Common myeloid progenitor, CD34-positive (primary cell): ENCODE measurements around the gene SLC30A2.

Experiments
- CTCF ChIA-PET: fragments of 350-600 bp; sonication (Branson Sonifier 250); formaldehyde crosslinking; loops from one replicate; lab custom pipeline; 2021; ENCODE audit warnings: antibody characterized with exemption; lab: Charles Lee
- POLR2A ChIA-PET: fragments of 350-600 bp; sonication (Branson Sonifier 250); formaldehyde crosslinking; loops from one replicate; lab custom pipeline; 2021; ENCODE audit warnings: antibody characterized with exemption; lab: Charles Lee
- DNase-seq, 3 donors: peaks; one replicate each; pipeline versions ENCODE4 v3.0.0 to v3.0.0-alpha.2; 2013
- H3K27ac ChIP-seq, 2 experiments: 1 replicate in 1 of 2; 2 replicates in 1 of 2; pipeline ENCODE4 v1.7.0; 2013; ENCODE audit warnings: inconsistent platforms in 2 of 2, low read length in 2 of 2, mild to moderate bottlenecking in 2 of 2, low read depth in 1 of 2, moderate library complexity in 1 of 2; ENCODE audit not compliant: severe bottlenecking in 2 of 2, insufficient read depth in 1 of 2, poor library complexity in 1 of 2
- H3K27me3 ChIP-seq, 5 experiments: replicated peaks in 2 of 5; 1 replicate in 3 of 5; 2 replicates in 2 of 5; pipeline versions ENCODE4 v1.6.1 to v1.7.0; 2013; ENCODE audit warnings: low read length in 4 of 5, mild to moderate bottlenecking in 2 of 5, moderate library complexity in 2 of 5, inconsistent platforms in 1 of 5; ENCODE audit not compliant: insufficient read depth in 5 of 5, control insufficient read depth in 4 of 5
- H3K36me3 ChIP-seq, 4 experiments: 1 replicate in 2 of 4; 2 replicates in 2 of 4; pipeline versions ENCODE4 v1.6.1 to v1.7.0; 2013; ENCODE audit warnings: low read length in 3 of 4, control low read depth in 1 of 4, mild to moderate bottlenecking in 1 of 4; ENCODE audit not compliant: control insufficient read depth in 4 of 4, insufficient read depth in 4 of 4
- H3K4me1 ChIP-seq, 4 experiments: 1 replicate in 3 of 4; 2 replicates in 1 of 4; pipeline versions ENCODE4 v1.6.1 to v1.7.1; 2013; ENCODE audit warnings: low read length in 3 of 4, mild to moderate bottlenecking in 3 of 4, control low read depth in 1 of 4, inconsistent platforms in 1 of 4, moderate library complexity in 1 of 4; ENCODE audit not compliant: control insufficient read depth in 4 of 4, insufficient read depth in 4 of 4; ENCODE audit errors: control extremely low read depth in 1 of 4
- H3K4me3 ChIP-seq, 7 experiments: 1 replicate in 4 of 7; 2 replicates in 3 of 7; pipeline versions ENCODE4 v1.5.1 to v1.7.0; 2013; ENCODE audit warnings: mild to moderate bottlenecking in 7 of 7, low read length in 6 of 7, moderate library complexity in 6 of 7, inconsistent platforms in 2 of 7, low read depth in 2 of 7, control low read depth in 1 of 7; ENCODE audit not compliant: insufficient read depth in 4 of 7, control insufficient read depth in 1 of 7; ENCODE audit errors: extremely low read depth in 1 of 7
- H3K9me3 ChIP-seq, 5 experiments: 1 replicate in 4 of 5; 2 replicates in 1 of 5; pipeline versions ENCODE4 v1.6.1 to v1.7.1; 2013; ENCODE audit warnings: low read length in 4 of 5, mild to moderate bottlenecking in 2 of 5, inconsistent platforms in 1 of 5, low read depth in 1 of 5, moderate library complexity in 1 of 5; ENCODE audit not compliant: control insufficient read depth in 4 of 5, insufficient read depth in 2 of 5; ENCODE audit errors: control extremely low read depth in 1 of 5
- WGBS: methylation state at CpG from one replicate; pipeline ENCODE4 v1.1.5; 2013; ENCODE audit not compliant: insufficient coverage; 5-methylcytosine and 5-hydroxymethylcytosine counted together

SLC30A2 gene

DNA sequence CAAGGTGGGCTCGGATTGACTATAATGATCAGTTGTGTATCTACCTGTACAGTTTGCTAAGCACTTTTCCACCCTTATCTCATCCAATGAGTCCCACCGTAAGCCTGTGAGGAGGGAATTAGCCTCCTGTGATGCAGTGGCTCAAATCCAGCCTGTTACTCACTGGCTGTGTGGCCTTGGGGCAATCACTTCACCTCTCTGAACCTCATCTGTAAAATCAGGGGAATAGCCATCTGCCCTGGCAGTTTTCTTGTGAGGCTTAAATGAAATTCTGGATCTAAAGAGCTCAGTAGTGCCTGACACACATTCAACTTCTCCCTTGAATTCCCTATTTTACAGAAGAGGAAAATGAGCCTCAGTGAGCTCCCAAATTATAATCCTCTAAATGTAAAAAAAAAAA, 31.7 kb downstream of the SLC30A2 start:
- Histone ChIP-seq H3K27me3 (peaks cover 0 to 1% (median 0%) of the 10 kb centered on the region in 5 experiments), H3K4me1 (peaks cover 0 to 35% (median 14%) of the 10 kb centered on the region in 4 experiments), H3K9me3 (no peaks in the 10 kb centered on the region), H3K27ac (no peak overlapping the region), H3K36me3 (no peaks in the 10 kb centered on the region), H3K4me3 (no peak overlapping the region)
- no CpG with 5 or more reads among the region's 2 CpGs for WGBS
- CTCF ChIA-PET: interaction anchor here (1.1 to 1.3 kb wide), 3 partner anchors 11 to 119 kb away, joined by 3 to 4 read pairs (median 3); partner anchors contain the start of gene PAFAH2
- POLR2A ChIA-PET: no interaction called here
- DNase-seq: no peak

DNA sequence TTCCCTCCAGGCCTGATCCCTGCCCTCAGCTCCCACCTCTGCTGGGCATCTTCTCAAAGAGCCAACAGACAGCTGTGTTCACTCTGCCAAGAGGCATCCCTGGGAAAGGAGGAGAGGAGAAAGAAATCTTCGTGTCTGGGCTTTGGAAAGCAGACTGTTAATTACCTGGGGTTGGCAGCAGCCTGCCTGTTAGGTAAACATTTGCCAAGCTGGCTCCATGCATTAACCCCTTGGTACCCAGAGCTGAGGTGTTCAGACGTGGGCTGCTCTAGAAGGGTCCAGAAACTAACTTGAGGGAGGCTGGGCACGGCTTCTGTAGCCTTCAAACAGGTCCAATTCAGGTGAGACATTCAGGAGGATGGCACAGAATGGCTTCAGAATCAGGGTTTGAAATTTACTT, 33.1 kb downstream of the SLC30A2 start:
- WGBS: 94% methylated on average over 3 of the region's 3 CpGs
- peaks cover 0 to 1% (median 0%) of the 10 kb centered on the region in 5 experiments for H3K27me3 ChIP-seq
- no peak for DNase-seq
- ChIA-PET CTCF (interaction anchor here (0.6 to 1.3 kb wide), 5 partner anchors 12 to 112 kb away, joined by 3 read pairs; no protein-coding TSS in a partner anchor), POLR2A (no interaction called here)
- no peak overlapping the region for H3K4me3 ChIP-seq
- no peaks in the 10 kb centered on the region for H3K36me3 ChIP-seq
- no peak overlapping the region for H3K27ac ChIP-seq
- peaks cover 0 to 28% (median 14%) of the 10 kb centered on the region in 4 experiments for H3K4me1 ChIP-seq
- H3K9me3 ChIP-seq: no peaks in the 10 kb centered on the region

DNA sequence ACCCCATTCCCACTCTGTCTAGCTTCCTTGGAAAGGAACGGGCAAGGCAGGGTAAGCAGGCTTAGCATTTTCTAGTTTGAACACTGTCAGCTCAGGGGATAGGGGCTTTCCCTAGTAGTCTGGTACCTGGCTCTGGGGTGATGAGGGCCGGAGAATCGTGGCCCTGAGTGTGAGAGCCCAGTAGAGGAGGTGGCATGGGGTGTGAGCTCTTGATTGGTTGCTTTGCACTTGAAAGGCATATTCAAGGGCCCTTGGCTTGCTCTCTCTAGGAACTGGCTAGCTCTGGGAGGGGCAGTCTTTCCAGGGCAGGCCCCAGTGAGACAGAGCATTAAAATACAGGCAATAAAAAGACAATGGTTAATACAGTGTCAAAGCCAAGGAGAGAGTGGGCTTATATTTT, 35.1 kb downstream of the SLC30A2 start:
- H3K27me3 ChIP-seq: no peaks in the 10 kb centered on the region
- peaks cover 0 to 11% (median 7%) of the 10 kb centered on the region in 4 experiments for H3K4me1 ChIP-seq
- no peak overlapping the region for H3K4me3 ChIP-seq
- 94% methylated on average over 2 of the region's 3 CpGs for WGBS
- ChIA-PET POLR2A (no interaction called here), CTCF (interaction anchor here (1.0 to 4.5 kb wide), 6 partner anchors 9 to 179 kb away, joined by 3 to 28 read pairs (median 4); partner anchors contain the start of gene EXTL1)
- no peaks in the 10 kb centered on the region for H3K36me3 ChIP-seq
- DNase-seq: no peak
- no peak overlapping the region for H3K27ac ChIP-seq
- no peaks in the 10 kb centered on the region for H3K9me3 ChIP-seq

DNA sequence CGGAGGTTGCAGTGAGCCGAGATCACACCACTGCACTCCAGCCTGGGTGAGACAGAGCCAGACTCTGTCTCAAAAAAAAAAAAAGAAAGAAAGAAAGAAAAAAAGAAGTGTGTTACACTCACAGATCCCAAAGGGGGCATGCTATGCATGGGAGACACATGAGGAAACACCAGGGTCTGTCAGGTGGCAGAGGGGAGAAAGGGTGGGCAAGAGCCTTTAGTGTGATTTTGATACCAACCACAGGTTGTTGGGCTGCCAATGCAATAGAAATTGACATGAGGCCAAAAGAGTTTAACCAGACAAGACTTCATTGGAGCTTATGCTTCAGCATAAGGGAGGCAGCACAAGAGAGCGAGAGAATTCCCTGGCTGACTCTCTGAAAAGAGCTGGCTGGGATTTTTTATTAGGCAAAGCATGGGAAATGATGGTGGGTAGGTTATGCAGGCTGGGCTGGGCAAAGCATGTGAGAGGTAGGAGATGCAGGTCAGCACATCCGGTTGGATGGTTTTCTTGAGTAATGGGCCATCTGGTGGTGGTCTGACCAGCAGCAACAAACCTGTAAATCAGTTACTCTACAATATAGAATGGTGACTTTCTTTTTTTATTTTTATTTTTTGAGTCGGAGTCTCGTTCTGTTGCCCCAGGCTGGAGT, 36.0 kb downstream of the SLC30A2 start:
- 100% methylated on average over 3 of the region's 6 CpGs for WGBS
- Histone ChIP-seq H3K27ac (no peak overlapping the region), H3K4me1 (peaks cover 0 to 2% (median 0%) of the 10 kb centered on the region in 4 experiments), H3K27me3 (no peaks in the 10 kb centered on the region), H3K4me3 (no peak overlapping the region), H3K9me3 (no peaks in the 10 kb centered on the region), H3K36me3 (no peaks in the 10 kb centered on the region)
- CTCF ChIA-PET: interaction anchor here (1.0 to 4.5 kb wide), 6 partner anchors 10 to 166 kb away, joined by 3 to 28 read pairs (median 3); no protein-coding TSS in a partner anchor
- POLR2A ChIA-PET: interaction anchor here (0.7 kb wide), 1 partner anchor 358 kb away, joined by 4 read pairs; no protein-coding TSS in a partner anchor
- peak; percentile 42 to 70 (median 51) for DNase-seq

DNA sequence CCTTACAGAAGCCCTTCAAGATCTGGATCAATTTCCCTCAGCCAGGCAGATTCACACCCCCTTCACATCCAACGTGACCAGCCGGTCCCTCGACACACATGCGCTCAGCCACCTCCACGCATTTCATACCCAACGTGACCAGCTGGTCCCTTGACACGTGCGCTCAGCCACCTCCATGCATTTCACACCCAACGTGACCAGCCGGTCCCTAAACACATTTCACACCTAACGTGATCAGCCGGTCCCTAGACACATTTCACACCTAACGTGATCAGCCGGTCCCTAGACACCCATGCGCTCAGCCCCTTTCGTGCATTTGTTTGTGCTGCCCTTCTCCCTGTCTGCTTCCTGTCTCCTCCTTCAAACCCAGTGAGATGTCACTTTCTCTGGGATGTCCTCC, 39.2 kb downstream of the SLC30A2 start:
- Histone ChIP-seq H3K27ac (no peak overlapping the region), H3K9me3 (no peaks in the 10 kb centered on the region), H3K4me3 (no peak overlapping the region), H3K4me1 (no peaks in the 10 kb centered on the region), H3K36me3 (no peaks in the 10 kb centered on the region), H3K27me3 (no peaks in the 10 kb centered on the region)
- CTCF ChIA-PET: no interaction called here
- POLR2A ChIA-PET: no interaction called here
- DNase-seq: no peak
- WGBS: 98% methylated on average over 13 of the region's 16 CpGs

DNA sequence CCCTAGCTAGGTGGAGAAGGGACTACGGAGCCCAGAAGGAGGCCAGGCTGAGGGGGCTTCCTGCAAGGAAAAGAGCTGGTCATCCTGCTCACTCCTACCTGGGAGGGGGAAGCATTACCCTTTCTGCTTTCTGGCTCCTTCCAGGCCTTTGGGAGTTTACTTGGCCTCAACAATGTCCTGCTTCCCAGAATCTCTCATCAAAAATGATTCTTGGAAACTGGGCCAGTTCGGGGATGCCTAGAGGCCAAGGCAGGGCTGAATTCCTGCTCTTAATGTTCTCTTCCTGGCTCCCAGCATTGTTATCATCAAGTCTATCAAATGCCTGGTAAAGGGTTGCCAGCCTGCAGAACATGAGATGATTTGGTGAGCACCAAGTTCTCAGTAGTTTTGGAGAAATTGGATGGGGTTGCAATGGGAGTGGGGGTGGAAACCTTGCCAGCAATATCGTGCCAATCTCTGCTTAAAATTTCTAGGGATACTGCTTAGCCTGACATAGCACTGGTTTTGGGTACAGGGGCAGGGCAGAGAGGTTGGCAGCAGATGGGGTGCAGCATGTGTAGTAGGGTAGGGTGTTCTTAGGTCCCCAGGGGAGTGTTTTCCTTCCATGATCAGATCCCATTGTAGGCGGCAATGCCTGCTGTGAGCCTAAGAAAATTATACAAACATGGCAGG, 40.3 kb downstream of the SLC30A2 start:
- ChIA-PET POLR2A (no interaction called here), CTCF (interaction anchor here (12.8 kb wide), 1 partner anchor 107 kb away, joined by 368 read pairs; the partner anchor contains the start of gene STMN1)
- Histone ChIP-seq H3K4me3 (no peak overlapping the region), H3K27me3 (no peaks in the 10 kb centered on the region), H3K36me3 (no peaks in the 10 kb centered on the region), H3K4me1 (no peaks in the 10 kb centered on the region), H3K27ac (no peak overlapping the region), H3K9me3 (no peaks in the 10 kb centered on the region)
- no peak for DNase-seq
- WGBS: 82% methylated on average over 3 of the region's 4 CpGs

DNA sequence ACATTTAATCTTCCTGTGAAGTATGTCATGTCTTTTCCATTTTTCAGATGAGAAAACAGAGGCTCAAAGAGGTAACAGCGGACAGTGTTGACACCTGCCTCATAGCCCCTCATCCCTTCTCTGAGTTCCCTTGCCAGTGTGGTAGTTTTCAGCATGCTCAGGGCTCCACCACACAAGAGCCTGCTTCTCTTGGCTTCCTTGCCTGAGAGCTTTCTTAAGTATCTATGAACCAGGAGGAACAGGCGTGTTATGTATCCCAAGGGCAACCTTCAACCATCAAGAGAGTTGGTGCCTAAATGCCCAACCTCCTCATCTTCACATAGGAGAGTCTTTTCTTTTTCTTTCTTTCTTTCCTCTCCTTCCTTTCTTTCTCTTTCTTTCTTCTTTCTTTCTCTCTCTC, 42.2 kb downstream of the SLC30A2 start:
- DNase-seq: no peak
- ChIA-PET POLR2A (no interaction called here), CTCF (interaction anchor here (0.8 to 12.8 kb wide), 3 partner anchors 24 to 105 kb away, joined by 3 to 368 read pairs (median 4); partner anchors contain the start of gene STMN1)
- Histone ChIP-seq H3K4me1 (peaks cover 0 to under 1% (median 0%) of the 10 kb centered on the region in 4 experiments), H3K27ac (no peak overlapping the region), H3K9me3 (no peaks in the 10 kb centered on the region), H3K4me3 (no peak overlapping the region), H3K36me3 (no peaks in the 10 kb centered on the region), H3K27me3 (no peaks in the 10 kb centered on the region)
- WGBS: 85% methylated on average over 2 of the region's 2 CpGs
